Osteocyte (in vitro differentiated cells): ENCODE measurements around the gene PIK3C2G. TPM values are rescaled to one million over a fixed set of nuclear protein-coding genes. Genes with fewer than 3 reads are reported as not detected.

Source experiments
- DNase-seq: peaks from one replicate; pipeline ENCODE4 v3.0.0; 2021; ENCODE audit warnings: mixed read lengths; ENCODE audit not compliant: unreplicated experiment; ENCODE audit errors: extremely low spot score
- H3K27ac Mint-ChIP-seq: one replicate; pipeline ENCODE4 v1.8.0; 2021; ENCODE audit warnings: mild to moderate bottlenecking, mixed read lengths; ENCODE audit not compliant: unreplicated experiment
- H3K27me3 Mint-ChIP-seq: one replicate; pipeline ENCODE4 v1.8.0; 2021; ENCODE audit warnings: mixed read lengths; ENCODE audit not compliant: unreplicated experiment
- H3K36me3 Mint-ChIP-seq: one replicate; pipeline ENCODE4 v1.8.0; 2021; ENCODE audit warnings: mixed read lengths; ENCODE audit not compliant: unreplicated experiment
- H3K4me1 Mint-ChIP-seq: one replicate; pipeline ENCODE4 v1.8.0; 2021; ENCODE audit warnings: mixed read lengths; ENCODE audit not compliant: unreplicated experiment
- H3K4me3 Mint-ChIP-seq: one replicate; pipeline ENCODE4 v1.8.0; 2021; ENCODE audit warnings: mild to moderate bottlenecking, moderate library complexity, mixed read lengths; ENCODE audit not compliant: unreplicated experiment
- H3K9me3 Mint-ChIP-seq: one replicate; pipeline ENCODE4 v1.8.0; 2021; ENCODE audit warnings: mixed read lengths; ENCODE audit not compliant: unreplicated experiment
- total RNA-seq: library from RNA; stranded (reverse); gene quantifications from 2 replicates; pipeline ENCODE4 v1.2.1, GENCODE V29; 2021
- TF ChIP-seq, protein P1 (sequence below): fragments of 200-600 bp; sonication (generic); IDR thresholded peaks from 2 replicates; pipeline ENCODE4 v1.5.0; 2021; ENCODE audit warnings: antibody characterized with exemption, mild to moderate bottlenecking, moderate library complexity

The PIK3C2G gene
- total RNA-seq, 1 donor from 2014 or later, result not detected

DNA sequence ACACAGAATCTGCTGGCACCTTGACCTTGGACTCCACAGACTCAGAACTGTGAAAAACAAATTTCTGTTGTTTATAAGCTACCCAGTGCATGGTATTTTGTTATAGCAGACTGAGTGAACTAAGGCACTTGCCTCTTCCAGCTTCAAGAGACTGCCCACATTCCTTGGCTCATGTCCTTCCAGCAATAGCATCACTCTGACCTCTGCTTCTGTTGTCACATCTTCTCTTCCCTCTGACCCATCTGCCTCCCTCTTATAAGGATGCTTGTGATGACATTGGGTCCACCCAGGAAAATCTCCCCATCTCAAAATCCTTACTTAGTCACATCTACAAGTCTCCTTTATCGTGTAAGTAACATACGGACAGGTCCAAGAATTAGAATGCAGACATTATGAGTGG lies 200.4 kb downstream of the PIK3C2G start:
- no peaks in the 10 kb centered on the region for H3K4me1 Mint-ChIP-seq
- no peak for DNase-seq

DNA sequence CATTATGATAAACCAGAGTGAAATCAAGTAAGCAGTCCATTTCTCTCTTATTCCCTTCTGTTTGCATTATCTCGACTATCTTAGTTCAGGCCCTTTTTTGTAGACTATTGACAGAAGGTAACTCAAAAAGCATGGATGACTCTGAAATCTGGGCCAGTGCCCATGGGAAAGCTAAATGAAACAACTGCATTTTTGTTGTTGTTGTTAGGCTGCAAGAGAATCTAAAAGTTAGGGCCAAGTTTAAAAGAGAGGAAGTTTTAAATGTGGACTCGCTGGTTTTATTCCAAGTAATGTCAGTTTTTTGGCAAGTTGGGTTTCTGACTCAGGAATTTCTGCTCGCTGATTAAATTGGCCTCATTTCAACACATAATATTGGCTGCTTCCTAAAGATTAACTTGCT lies 201.1 kb downstream of the PIK3C2G start:
- DNase-seq, result no peak

More for the DNA sequence above, 200.4 kb downstream of the PIK3C2G start:
- TF ChIP-seq, protein P1, sequence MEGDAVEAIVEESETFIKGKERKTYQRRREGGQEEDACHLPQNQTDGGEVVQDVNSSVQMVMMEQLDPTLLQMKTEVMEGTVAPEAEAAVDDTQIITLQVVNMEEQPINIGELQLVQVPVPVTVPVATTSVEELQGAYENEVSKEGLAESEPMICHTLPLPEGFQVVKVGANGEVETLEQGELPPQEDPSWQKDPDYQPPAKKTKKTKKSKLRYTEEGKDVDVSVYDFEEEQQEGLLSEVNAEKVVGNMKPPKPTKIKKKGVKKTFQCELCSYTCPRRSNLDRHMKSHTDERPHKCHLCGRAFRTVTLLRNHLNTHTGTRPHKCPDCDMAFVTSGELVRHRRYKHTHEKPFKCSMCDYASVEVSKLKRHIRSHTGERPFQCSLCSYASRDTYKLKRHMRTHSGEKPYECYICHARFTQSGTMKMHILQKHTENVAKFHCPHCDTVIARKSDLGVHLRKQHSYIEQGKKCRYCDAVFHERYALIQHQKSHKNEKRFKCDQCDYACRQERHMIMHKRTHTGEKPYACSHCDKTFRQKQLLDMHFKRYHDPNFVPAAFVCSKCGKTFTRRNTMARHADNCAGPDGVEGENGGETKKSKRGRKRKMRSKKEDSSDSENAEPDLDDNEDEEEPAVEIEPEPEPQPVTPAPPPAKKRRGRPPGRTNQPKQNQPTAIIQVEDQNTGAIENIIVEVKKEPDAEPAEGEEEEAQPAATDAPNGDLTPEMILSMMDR, result no peak
- Mint-ChIP-seq H3K36me3 (no peaks in the 10 kb centered on the region), H3K9me3 (no peaks in the 10 kb centered on the region), H3K27me3 (peaks cover 3% of the 10 kb centered on the region), H3K4me3 (no peak overlapping the region), H3K27ac (no peak overlapping the region)

DNA sequence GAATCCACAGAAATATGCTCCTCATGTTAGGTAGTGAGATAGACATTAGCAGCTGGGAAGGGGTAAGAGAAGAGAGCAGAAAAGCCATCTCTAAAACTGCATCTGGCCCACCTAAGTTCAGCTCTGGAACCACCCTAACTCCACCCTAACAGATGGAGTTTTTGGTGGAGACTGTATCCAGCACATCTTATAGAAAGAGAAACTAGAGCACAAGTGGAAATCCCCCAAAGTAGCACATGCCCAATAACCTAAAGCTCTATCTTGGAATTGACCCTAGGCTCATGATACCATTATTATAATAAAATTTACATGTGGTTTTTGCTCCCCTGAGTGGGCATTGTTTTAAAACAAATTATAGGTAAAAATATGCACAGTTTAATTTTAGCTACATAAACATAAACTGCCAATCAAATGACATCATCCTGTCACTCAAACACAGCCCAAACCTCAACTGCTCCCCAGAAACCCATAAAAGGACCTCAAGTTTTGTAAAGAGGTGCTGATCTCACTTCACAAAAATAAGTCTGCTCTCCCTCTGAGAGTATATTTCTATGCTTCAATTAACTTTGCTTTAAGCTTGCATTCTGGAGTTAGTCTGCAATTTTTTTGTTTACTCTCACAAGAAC lies 206.4 kb downstream of the PIK3C2G start:
- no peak for DNase-seq
- Mint-ChIP-seq H3K9me3 (no peaks in the 10 kb centered on the region), H3K4me1 (no peaks in the 10 kb centered on the region), H3K36me3 (no peaks in the 10 kb centered on the region), H3K27me3 (peaks cover 3% of the 10 kb centered on the region), H3K27ac (no peak overlapping the region), H3K4me3 (no peak overlapping the region)
- TF ChIP-seq, protein P1, result no peak

More for the DNA sequence above, 201.1 kb downstream of the PIK3C2G start:
- Mint-ChIP-seq H3K4me3 (no peak overlapping the region), H3K9me3 (no peaks in the 10 kb centered on the region), H3K4me1 (no peaks in the 10 kb centered on the region), H3K36me3 (no peaks in the 10 kb centered on the region), H3K27me3 (peaks cover 3% of the 10 kb centered on the region), H3K27ac (no peak overlapping the region)
- TF ChIP-seq, protein P1, result no peak

DNA sequence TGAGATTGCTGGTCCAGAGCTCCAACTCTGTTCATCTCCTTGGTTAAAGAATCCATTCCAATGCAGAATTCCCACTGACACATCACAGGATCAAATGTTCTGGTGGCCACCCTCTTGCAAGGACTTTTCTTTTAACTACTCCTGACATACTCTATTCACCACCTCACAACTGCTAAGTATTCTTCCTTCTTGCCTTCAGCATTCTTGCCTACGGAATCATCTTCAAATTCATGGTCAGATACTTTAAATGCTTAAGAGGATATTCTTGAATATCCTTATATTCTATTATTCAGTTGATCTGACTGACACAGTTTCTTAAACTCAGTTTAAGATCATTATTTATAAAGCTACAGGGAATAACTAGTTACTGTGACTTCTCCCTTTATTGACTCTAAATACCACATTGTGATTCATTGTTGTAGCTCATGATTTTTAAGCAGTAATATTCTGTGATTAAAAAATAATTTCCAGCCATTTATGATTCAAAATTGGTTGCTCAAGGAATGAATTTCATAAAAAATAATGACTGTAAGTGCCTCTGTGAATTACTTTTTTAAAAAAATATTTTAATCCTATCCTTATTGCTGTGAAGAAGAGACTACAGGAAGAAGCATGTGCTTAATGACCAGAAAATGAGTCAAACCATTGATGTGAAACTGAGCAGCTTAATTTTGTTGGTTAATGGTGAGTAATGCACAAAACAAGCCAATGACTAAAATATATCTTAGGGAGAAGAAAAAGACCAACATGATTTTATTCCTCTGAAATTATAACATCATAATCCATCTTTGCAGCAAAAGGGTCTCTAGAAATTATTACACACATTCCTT lies 207.1 kb downstream of the PIK3C2G start:
- no peak for DNase-seq
- Mint-ChIP-seq H3K27ac (no peak overlapping the region), H3K9me3 (no peaks in the 10 kb centered on the region), H3K4me3 (no peak overlapping the region), H3K4me1 (no peaks in the 10 kb centered on the region), H3K36me3 (no peaks in the 10 kb centered on the region), H3K27me3 (peaks cover 3% of the 10 kb centered on the region)
- TF ChIP-seq, protein P1, result no peak

DNA sequence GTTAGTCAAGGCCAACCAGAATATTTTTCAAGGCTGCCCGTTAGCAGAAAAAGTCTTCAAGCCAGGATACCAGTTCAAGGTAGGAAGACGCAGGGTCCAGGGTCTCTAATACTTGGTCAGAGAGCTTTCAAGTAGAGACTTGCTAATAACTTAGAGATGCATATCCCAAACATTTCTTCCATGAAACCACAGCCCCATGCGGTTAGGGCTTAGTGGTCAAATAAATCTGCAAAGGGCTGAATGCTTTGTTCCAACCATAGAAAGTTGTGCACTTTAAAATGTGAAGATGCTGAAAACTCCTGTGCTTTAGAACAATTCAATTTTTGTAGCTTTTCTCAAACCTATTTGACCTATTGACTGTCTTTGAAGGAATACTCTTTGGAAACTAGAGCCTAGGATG lies 208.9 kb downstream of the PIK3C2G start:
- no peaks in the 10 kb centered on the region for H3K27me3 Mint-ChIP-seq

More for the DNA sequence above, 208.9 kb downstream of the PIK3C2G start:
- Mint-ChIP-seq H3K9me3 (no peaks in the 10 kb centered on the region), H3K4me1 (no peaks in the 10 kb centered on the region), H3K4me3 (no peak overlapping the region), H3K27ac (no peak overlapping the region), H3K36me3 (no peaks in the 10 kb centered on the region)
- TF ChIP-seq, protein P1, result no peak
- DNase-seq, result no peak
